CD1c-positive myeloid dendritic cell (primary cell): ENCODE results near the gene UTS2B.

Source experiments
- DNase-seq: peaks from one replicate; pipeline ENCODE4 v3.0.0-alpha.2; 2016; ENCODE audit errors: extremely low spot score

The UTS2B gene

GRCh38 chr3:191329654-191330529, at the start of gene UTS2B:
TSS of gene UTS2B (minus strand) at chr3:191330526. CDS start at chr3:191282189, 48,337 bp downstream.
- DNase-seq = peak; percentile 30

GRCh38 chr3:191380001-191380400, 49.7 kb upstream of the UTS2B start:
- DNase-seq = no peak

- DNase-seq = no peak
Measured at GRCh38 chr3:191379446-191379845, 49.1 kb upstream of the UTS2B start.

- no peak for DNase-seq
Measured at GRCh38 chr3:191378142-191378812, 48.0 kb upstream of the UTS2B start.

- DNase-seq = no peak
Measured at GRCh38 chr3:191376516-191377141, 46.3 kb upstream of the UTS2B start.

GRCh38 chr3:191373327-191373726, 43.0 kb upstream of the UTS2B start:
- DNase-seq = no peak

- no peak for DNase-seq
Measured at GRCh38 chr3:191372122-191372521, 41.8 kb upstream of the UTS2B start.

GRCh38 chr3:191369616-191370010, 39.3 kb upstream of the UTS2B start:
- DNase-seq = no peak

GRCh38 chr3:191368755-191369615, 38.7 kb upstream of the UTS2B start:
- no peak for DNase-seq

GRCh38 chr3:191366675-191367074, 36.3 kb upstream of the UTS2B start:
- no peak for DNase-seq

GRCh38 chr3:191363221-191363620, 32.9 kb upstream of the UTS2B start:
- DNase-seq = no peak

GRCh38 chr3:191362524-191363090, 32.3 kb upstream of the UTS2B start:
- no peak for DNase-seq

GRCh38 chr3:191362037-191362436, 31.7 kb upstream of the UTS2B start:
- no peak for DNase-seq

- DNase-seq = no peak
Measured at GRCh38 chr3:191361456-191361855, 31.1 kb upstream of the UTS2B start.

- DNase-seq = no peak
Measured at GRCh38 chr3:191360620-191361019, 30.3 kb upstream of the UTS2B start.

- DNase-seq = no peak
Measured at GRCh38 chr3:191358929-191359328, 28.6 kb upstream of the UTS2B start.

GRCh38 chr3:191357909-191358308, 27.6 kb upstream of the UTS2B start:
- no peak for DNase-seq

- no peak for DNase-seq
Measured at GRCh38 chr3:191356631-191357439, 26.5 kb upstream of the UTS2B start.

GRCh38 chr3:191355406-191355805, 25.1 kb upstream of the UTS2B start:
- no peak for DNase-seq

GRCh38 chr3:191353022-191353777, 22.9 kb upstream of the UTS2B start:
- no peak for DNase-seq
